NCI-H1930 (cell line): ENCODE measurements around the gene OTX2.
A peak's percentile ranks its signal among the peaks of the same experiment; 100 is the strongest.

ENCODE experiments used
- DNase-seq, 2 experiments: peaks; one replicate each; lab custom pipeline; 2025; lab: John Stamatoyannopoulos, UW

Gene OTX2

DNA sequence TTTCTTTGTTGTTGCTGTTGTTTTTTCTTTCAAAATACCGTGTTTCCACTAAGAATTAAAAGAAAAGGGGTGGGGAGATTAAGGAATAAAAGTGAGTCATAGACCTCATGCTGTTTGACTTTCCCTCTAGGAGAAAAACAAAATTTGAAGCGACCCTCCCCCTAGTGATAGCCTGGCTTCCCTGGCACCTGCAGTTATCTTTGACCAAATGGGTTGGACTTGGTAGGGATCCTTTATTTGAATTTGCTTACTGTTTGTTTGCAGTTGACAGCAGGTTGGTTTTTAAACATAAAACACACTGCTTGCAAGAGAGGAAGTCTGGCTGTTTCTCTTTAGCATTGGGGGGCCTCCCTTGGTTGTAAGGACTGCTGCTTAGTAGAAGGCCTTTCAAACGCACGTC, 14.0 kb downstream of the OTX2 start:
- DNase-seq = no peak

DNA sequence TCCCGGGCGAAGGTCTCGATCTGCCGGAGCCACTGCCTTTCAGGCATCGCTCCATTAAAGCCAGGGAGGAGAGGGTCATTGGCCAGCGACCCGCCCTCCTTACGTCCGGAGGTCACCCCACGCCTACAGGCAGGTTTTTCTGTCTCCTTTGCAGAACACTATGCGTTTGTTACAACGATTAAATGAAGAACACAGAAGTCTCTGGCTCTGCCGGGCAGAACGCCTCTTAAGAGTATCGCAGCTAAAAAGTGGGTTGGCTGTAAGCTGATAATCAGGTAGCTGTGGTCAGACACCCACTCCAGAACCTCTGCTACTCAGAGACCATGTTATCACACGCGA, 15.0 kb downstream of the OTX2 start:
- no peak for DNase-seq

DNA sequence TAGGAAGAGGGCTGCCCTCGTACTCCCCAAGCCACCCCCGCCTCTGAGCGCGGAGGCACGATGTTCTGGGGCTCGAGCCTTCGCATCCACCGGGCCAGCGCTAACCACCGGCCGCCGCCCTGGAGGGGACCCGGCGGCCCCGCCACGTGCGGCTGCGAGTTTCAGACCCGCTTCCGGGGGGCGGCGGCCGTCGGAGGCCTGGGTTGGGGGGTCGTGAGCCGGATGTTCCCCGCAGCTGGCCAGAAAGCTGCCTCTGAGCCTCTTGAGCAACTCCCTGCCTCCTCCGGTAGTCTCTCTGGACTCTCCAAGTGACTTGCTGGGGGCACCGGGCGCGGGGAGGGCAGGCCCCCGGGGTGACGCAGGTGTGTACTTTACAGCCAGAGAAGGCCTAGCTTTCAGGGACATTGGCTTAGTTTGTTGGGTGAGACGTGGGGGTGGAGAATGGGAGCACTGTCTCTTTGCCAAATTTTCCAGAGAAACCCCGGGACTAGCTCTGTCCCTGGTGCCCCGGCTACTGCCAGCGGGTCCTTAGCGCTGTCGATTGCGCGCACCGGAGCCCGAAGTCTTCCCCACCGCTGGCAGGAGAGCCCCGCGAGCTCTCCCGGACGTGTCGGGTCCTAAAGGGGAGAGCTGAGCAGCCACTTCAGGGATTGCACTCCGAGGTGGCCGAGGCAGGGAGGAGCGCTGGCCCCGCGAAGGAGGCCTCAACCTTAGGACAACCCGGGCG, 15.6 kb downstream of the OTX2 start:
- no peak for DNase-seq

DNA sequence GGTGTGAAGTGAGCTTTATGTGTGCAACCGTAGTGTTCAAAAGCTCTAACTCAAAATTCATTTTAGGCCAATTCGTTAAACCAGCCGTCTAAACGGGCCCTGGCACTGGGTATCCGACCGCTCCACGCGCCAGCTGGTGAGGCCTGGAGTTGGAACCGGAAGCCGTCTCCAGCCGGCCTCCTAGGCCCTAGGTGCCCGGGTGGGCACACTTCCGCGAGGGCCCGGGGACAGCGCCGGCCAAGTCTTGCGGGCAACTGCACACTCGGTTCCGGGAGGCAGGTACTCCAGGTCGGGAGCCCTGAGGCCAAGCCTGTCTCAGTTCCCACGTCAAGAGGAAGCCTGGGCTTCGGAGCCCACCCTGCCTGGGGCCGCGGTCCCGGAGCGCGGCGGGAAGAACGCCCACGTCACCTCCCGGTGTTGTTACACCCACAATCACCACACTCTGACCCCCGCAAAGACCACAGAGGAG, 16.2 kb downstream of the OTX2 start:
- DNase-seq = no peak

DNA sequence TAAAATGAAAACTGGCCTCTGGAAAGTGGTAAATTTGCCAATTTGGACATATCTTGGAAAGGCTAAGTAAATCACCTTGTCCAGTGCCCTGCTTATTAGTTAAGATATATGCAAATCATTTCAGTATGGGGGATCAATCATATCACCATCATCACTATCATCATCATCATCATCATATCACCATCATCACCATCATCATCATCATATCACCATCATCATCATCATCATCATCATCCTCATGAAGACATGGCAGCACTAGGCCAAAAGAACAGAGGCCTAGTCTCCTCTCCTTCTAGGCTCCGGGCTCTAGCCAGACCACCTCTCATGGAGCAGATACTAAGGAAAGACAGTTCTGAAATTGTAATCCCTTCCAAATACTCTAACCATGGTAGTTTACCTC, 20.3 kb downstream of the OTX2 start:
- DNase-seq = no peak

DNA sequence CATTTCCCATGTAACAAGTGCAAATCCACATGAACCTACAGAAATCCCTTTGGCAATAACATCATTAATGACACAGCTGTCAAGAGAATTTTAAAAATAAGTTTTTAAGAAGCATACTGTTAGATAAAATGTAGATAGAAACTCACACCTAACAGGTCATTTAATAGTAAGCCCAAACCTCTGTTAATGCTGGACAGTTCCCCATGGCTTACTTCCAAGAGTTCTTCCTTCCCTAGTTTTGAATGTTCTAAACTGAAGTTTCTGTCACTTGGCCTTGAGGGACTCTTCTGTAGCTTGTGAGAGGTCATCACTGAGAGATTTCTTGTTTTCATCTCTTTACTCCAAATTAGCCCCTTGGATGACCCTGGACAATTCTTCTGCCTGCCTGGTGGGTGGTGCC, 22.7 kb downstream of the OTX2 start:
- no peak for DNase-seq

DNA sequence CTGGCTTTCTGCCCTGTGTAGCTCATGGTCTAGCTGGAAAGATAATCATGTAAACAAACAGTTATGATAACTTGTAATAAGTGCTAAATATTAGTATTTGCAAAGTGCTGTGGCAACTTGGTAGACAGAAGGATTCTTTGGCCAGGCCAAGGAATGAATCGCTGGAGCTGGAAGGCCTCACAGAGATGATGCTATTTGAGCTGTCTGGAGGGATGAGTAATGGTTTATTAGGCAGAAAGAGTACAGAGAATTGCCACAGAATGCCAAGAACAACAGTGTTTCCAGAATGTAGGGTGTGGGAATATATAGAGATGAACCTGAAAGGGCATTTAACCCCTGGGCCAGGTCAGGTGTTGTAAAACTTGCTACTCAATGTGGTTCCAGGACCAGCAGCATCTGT, 27.6 kb downstream of the OTX2 start:
- DNase-seq = no peak

DNA sequence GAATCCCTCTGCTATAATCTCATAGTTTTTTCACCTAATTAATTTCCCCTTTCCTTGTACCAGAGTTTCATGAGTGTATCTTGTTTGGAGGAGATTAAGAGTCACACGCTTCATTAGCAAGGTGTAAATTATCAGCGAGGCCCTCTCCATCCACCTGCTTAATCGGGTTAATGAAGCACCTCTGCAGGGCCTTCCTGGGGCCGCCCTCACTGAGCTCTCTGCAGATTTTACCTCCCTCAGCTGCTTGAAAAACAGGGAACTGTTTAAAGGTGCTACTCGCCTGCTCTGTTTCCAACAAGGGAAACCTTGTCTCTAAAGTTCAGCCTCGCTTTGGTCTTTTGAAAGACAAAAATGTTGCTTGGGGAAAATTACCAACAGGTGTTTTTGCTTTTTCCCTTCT, 35.8 kb downstream of the OTX2 start:
- DNase-seq = no peak

DNA sequence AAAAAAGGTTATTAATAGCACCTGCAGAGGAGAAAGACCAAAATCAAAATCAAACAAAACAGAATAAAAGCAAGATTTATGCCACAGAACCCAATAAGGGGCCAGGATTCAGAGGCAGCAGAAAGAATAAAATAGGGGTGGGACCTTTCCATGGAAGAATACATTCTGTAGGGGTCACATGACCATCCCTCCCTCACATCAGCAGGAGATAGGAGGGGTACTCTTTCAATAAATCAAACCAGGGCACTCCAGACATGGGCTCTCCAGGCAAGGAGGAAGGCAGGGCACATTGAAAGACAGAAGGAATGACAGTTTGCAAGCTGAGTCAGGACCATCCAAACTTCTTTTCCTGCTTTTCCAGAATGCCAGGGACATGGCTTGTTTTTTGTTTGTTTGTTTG, 39.8 kb downstream of the OTX2 start:
- no peak for DNase-seq

DNA sequence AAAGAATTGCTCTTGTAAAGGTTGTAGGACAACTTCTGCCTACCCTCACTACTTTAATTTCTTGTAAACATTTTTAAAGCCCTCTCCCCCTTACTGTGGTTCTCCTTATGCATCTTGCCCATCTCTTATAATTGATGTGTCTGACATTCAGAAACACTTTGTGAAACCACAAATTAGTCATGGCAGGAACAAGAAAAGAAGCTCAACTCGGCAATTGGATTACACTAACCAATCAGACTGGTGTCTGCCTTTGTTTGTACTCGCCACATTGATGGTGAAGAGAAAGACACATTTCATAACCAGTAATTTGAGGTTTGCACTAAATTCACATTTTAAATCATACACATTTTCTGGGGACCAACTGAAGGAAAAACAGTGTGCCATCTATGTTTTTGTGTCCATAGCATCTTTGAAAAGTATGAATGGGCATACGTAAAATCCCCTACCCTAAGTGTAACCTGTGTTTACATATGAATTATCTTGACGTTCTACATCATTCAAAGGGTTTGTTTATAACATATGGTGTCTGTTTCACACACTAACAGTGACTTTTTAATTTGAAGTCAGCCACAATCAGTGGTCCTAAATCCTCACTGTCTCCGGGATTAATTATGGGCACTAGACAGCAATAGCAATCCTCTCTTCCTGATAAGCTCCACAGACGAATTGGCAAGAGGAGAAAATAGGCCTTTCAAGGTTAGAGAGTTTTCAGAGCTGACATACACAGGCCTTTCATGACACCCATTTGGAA, 49.9 kb downstream of the OTX2 start:
- peak in 1 of 2 experiments; percentile 21 for DNase-seq

DNA sequence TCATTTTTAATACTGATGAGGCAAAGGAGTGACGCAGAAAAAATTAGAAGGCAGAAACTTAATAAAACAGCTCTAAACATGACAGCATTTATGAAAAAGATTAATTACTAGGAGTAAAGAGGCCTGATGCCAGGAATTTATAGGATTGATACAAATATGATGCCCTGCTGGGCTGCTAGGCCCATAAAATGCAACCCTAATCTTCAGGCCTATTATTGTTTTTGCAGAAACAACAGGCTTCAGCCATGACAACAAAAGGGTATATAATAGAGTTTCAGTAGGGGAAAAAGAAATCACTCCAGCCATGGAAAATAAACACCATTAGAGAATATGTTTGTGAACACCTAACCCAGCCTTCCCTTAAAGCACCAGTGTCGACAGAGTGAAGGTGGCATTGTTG, 50.6 kb downstream of the OTX2 start:
- DNase-seq = peak in 1 of 2 experiments; percentile 70

DNA sequence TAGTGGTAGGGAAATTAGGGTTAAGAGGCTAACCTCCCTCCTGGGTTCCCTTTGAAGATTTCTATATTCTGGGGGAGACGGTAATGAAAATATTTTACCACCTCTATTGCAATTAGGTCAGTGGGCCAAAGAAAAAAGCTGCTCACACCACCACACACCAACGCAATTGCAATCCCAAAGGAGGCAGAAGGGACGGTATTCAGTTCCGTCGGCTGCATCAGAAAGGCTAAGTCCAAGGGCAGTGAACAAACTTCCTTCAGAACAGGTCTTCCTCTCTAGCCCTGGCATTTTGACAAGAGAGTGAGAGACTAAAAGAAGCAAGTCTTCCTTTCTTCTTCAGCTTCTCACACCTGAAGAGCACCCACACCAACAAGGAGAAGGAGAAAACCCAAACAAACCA, 51.2 kb downstream of the OTX2 start:
- peak in 1 of 2 experiments; percentile 21 for DNase-seq

DNA sequence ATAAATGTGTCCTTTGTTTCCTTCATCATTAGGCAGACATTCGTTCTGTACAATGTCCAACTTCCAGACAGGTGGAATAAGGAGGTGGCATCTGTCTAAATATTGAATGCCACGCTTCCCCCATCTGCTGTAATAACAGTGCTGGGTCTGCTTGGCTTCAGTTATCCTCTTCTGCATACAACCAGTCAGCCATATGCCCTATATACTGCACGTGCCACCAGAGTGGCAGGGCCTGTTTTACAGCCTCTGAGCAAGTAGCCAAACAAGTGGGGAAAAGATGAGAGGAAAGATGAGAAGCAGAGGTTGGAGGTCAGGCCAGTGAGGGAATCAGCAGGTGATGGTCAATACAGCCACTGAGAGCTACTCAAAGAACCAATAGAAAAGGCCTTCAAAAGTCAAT, 55.4 kb downstream of the OTX2 start:
- DNase-seq = peak; percentile 50 to 83

DNA sequence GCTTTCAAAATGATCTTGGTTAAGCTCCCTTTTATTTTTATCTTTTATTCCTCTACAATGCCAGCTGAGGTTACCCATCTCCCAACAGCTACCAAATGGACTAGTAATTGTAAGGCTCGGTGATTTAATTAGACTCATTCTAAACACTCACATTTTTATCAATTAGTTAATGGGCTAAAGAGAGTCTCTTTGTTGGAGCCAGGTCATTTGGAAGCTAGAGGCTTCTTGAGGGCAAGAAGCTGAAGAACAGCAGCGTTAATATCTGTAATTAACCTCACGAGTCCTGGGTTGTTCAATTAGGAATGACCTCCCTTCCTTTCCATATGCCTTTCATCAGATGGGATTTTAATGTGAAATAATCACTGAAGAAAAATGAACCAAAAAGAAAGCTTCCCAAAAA, 56.9 kb downstream of the OTX2 start:
- DNase-seq = no peak

DNA sequence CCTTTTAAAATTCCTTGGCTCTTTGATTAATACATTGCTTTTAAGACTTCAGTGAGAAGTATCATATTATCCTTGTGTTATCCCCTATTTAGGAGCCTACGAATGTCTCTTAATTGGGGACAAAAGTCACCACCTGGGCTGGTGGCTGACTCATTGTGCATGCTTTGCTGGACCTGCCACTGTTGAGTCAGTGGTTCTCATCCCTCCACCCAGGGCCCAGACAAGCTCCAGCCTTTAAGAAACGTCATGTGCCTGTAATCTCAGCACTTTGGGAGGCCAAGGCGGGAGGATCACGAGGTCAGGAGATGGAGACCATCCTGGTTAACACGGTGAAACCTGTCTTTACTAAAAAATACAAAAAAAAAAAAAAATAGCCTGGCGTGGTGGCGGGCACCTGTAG, 57.9 kb downstream of the OTX2 start:
- DNase-seq = no peak

DNA sequence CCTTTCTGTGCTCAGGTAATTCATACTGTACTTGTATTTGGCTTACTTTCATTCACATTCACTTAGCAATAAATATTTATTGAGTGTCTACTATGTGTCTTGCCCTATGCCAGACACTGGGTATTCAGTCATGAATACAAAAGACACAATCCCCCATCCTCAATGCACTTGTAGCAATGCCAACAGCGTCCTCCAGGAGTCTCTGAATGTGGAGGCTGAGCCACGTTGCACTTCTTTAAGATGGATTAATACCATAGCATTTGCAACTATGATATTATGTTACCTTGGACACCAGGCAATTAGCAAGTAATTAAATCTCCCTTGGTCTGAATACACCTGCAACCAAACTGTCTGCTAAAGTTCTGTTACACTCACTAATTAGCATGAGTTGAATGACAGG, 58.8 kb downstream of the OTX2 start:
- DNase-seq = peak in 1 of 2 experiments; percentile 11
